Stimulated activated CD4-positive, alpha-beta T cell treated with anti-CD3 and anti-CD28 coated beads, TNF-alpha, amount 100 ng/mL, for 4 hours (primary cell): ENCODE data around the gene SMIM41.

ENCODE experiments used
- DNase-seq, 3 experiments: peaks; one replicate each; pipeline ENCODE4 v3.0.0-alpha.2; 2020; ENCODE audit warnings: low read depth in 3 of 3

The SMIM41 gene

GRCh38 chr12:52063082-52063924, 16.2 kb upstream of the SMIM41 start:
- DNase-seq, result no peak

GRCh38 chr12:52063981-52064649, 15.4 kb upstream of the SMIM41 start:
- no peak for DNase-seq

- DNase-seq, result no peak
These were observed 13.0 kb upstream of the SMIM41 start for GRCh38 chr12:52066346-52067080.

GRCh38 chr12:52067081-52067374, 12.5 kb upstream of the SMIM41 start:
- no peak for DNase-seq

- peak; percentile 76 to 80 (median 77) for DNase-seq
These were observed 9.9 kb upstream of the SMIM41 start, which contains the start of gene ATG101 for GRCh38 chr12:52069327-52070184. TSS of gene ATG101 (plus strand) at chr12:52069978. CDS start at chr12:52073651, 3,673 bp downstream.

GRCh38 chr12:52070185-52070925, 9.1 kb upstream of the SMIM41 start:
- DNase-seq, result no peak

- no peak for DNase-seq
These were observed 5.7 kb upstream of the SMIM41 start for GRCh38 chr12:52073531-52074381.

- DNase-seq, result no peak
These were observed 4.4 kb upstream of the SMIM41 start for GRCh38 chr12:52074971-52075724.

- no peak for DNase-seq
These were observed 2.7 kb upstream of the SMIM41 start for GRCh38 chr12:52076811-52077210.

- no peak for DNase-seq
These were observed 1.2 kb upstream of the SMIM41 start for GRCh38 chr12:52078276-52078675.

GRCh38 chr12:52080403-52081251, 1.1 kb downstream of the SMIM41 start:
- DNase-seq, result no peak

GRCh38 chr12:52081263-52081733, 1.8 kb downstream of the SMIM41 start:
- DNase-seq, result no peak

GRCh38 chr12:52082026-52082668, 2.6 kb downstream of the SMIM41 start:
- DNase-seq, result no peak

- no peak for DNase-seq
These were observed 3.1 kb downstream of the SMIM41 start for GRCh38 chr12:52082669-52082987.

GRCh38 chr12:52082988-52083637, 3.6 kb downstream of the SMIM41 start:
- DNase-seq, result peak; percentile 55 to 58 (median 55)

GRCh38 chr12:52083638-52083996, 4.1 kb downstream of the SMIM41 start:
- no peak for DNase-seq

GRCh38 chr12:52084491-52085231, 5.2 kb downstream of the SMIM41 start:
- DNase-seq, result no peak
